Mesenchymal stem cell (in vitro differentiated cells and primary cell): Measurements from ENCODE around the gene GRAP2.

ENCODE experiments used
- DNase-seq: peaks from one replicate; pipeline ENCODE4 v3.0.0-alpha.2; 2013
- H2AFZ ChIP-seq: one replicate; pipeline ENCODE4 v1.6.1; 2013; ENCODE audit warnings: low read depth, mild to moderate bottlenecking, control low read depth, inconsistent platforms, low read length, moderate library complexity
- H2AK5ac ChIP-seq: 2 replicates; pipeline ENCODE4 v1.6.1; 2013; ENCODE audit warnings: low read length, moderate library complexity, mild to moderate bottlenecking, inconsistent platforms; ENCODE audit not compliant: severe bottlenecking
- H2BK120ac ChIP-seq: one replicate; pipeline ENCODE4 v1.6.1; 2013; ENCODE audit warnings: low read depth, mild to moderate bottlenecking, inconsistent platforms, low read length, moderate library complexity
- H2BK12ac ChIP-seq, 2 experiments: one replicate each; pipeline ENCODE4 v1.6.1; 2013; ENCODE audit warnings: inconsistent platforms in 2 of 2, low read length in 2 of 2, mild to moderate bottlenecking in 2 of 2, moderate library complexity in 2 of 2, control low read depth in 1 of 2
- H2BK15ac ChIP-seq: one replicate; pipeline ENCODE4 v1.6.1; 2013; ENCODE audit warnings: mild to moderate bottlenecking, low read depth, inconsistent platforms; ENCODE audit not compliant: poor library complexity, severe bottlenecking
- H2BK5ac ChIP-seq: 2 replicates; pipeline ENCODE4 v1.6.1; 2013; ENCODE audit warnings: low read depth, mild to moderate bottlenecking, low read length, control low read depth, inconsistent platforms; ENCODE audit not compliant: poor library complexity, severe bottlenecking
- H3K14ac ChIP-seq, 2 experiments: one replicate each; pipeline ENCODE4 v1.6.1; 2013; ENCODE audit warnings: inconsistent platforms in 2 of 2, low read length in 2 of 2, control low read depth in 1 of 2, mild to moderate bottlenecking in 1 of 2, moderate library complexity in 1 of 2
- H3K18ac ChIP-seq, 2 experiments: one replicate each; pipeline ENCODE4 v1.6.1; 2013; ENCODE audit warnings: inconsistent platforms in 2 of 2, low read length in 2 of 2, control low read depth in 1 of 2, low read depth in 1 of 2, mild to moderate bottlenecking in 1 of 2
- H3K23ac ChIP-seq, 2 experiments: one replicate each; pipeline ENCODE4 v1.6.1; 2013; ENCODE audit warnings: inconsistent platforms in 2 of 2, low read length in 2 of 2, mild to moderate bottlenecking in 2 of 2, moderate library complexity in 2 of 2, control low read depth in 1 of 2
- H3K27ac ChIP-seq: 2 replicates; pipeline ENCODE4 v1.5.1; 2013; ENCODE audit warnings: mild to moderate bottlenecking, moderate library complexity, low read length, control low read depth, inconsistent platforms; ENCODE audit not compliant: poor library complexity, severe bottlenecking
- H3K27me3 ChIP-seq, 2 experiments: 2 replicates each; pipeline versions ENCODE4 v1.6.1 to v1.7.0; 2013; ENCODE audit warnings: low read length in 2 of 2, mild to moderate bottlenecking in 2 of 2, moderate library complexity in 2 of 2, control low read depth in 1 of 2, inconsistent platforms in 1 of 2; ENCODE audit not compliant: control insufficient read depth in 1 of 2, insufficient read depth in 1 of 2
- H3K36me3 ChIP-seq, 2 experiments: 2 replicates each; pipeline versions ENCODE4 v1.6.1 to v1.7.0; 2013; ENCODE audit warnings: low read length in 2 of 2, control low read depth in 1 of 2, inconsistent platforms in 1 of 2, low read depth in 1 of 2, mild to moderate bottlenecking in 1 of 2; ENCODE audit not compliant: insufficient read depth in 2 of 2, control insufficient read depth in 1 of 2
- H3K4ac ChIP-seq, 2 experiments: one replicate each; pipeline ENCODE4 v1.6.1; 2013; ENCODE audit warnings: inconsistent platforms in 2 of 2, low read length in 2 of 2, mild to moderate bottlenecking in 2 of 2, moderate library complexity in 2 of 2, control low read depth in 1 of 2, low read depth in 1 of 2
- H3K4me1 ChIP-seq: 2 replicates; pipeline ENCODE4 v1.6.1; 2013; ENCODE audit warnings: low read depth, low read length, control low read depth; ENCODE audit not compliant: control insufficient read depth, insufficient read depth
- H3K4me2 ChIP-seq: 2 replicates; pipeline ENCODE4 v1.6.1; 2013; ENCODE audit warnings: low read length, mild to moderate bottlenecking, inconsistent platforms; ENCODE audit not compliant: poor library complexity, severe bottlenecking
- H3K4me3 ChIP-seq, 2 experiments: 2 replicates each; pipeline versions ENCODE4 v1.5.1 to v1.7.0; 2013; ENCODE audit warnings: low read length in 2 of 2, mild to moderate bottlenecking in 2 of 2, control low read depth in 1 of 2, low read depth in 1 of 2; ENCODE audit not compliant: insufficient read depth in 1 of 2
- H3K79me1 ChIP-seq: replicated peaks from 2 replicates; pipeline ENCODE4 v1.6.1; 2013; ENCODE audit warnings: mild to moderate bottlenecking, control low read depth, low read length, inconsistent platforms; ENCODE audit not compliant: poor library complexity, severe bottlenecking
- H3K9ac ChIP-seq: 2 replicates; pipeline ENCODE4 v1.7.0; 2013; ENCODE audit warnings: mild to moderate bottlenecking, low read length, moderate library complexity
- H3K9me3 ChIP-seq: 2 replicates; pipeline ENCODE4 v1.7.0; 2013; ENCODE audit warnings: mild to moderate bottlenecking, low read length; ENCODE audit not compliant: control insufficient read depth
- H4K8ac ChIP-seq: one replicate; pipeline ENCODE4 v1.6.1; 2013; ENCODE audit warnings: inconsistent platforms, mild to moderate bottlenecking, low read length, moderate library complexity
- H4K91ac ChIP-seq: one replicate; pipeline ENCODE4 v1.6.1; 2013; ENCODE audit warnings: mild to moderate bottlenecking, low read length, inconsistent platforms
- WGBS: methylation state at CpG from one replicate; pipeline ENCODE4 v1.1.7; 2013; ENCODE audit warnings: mixed read lengths; 5-methylcytosine and 5-hydroxymethylcytosine counted together

GRAP2 gene

DNA sequence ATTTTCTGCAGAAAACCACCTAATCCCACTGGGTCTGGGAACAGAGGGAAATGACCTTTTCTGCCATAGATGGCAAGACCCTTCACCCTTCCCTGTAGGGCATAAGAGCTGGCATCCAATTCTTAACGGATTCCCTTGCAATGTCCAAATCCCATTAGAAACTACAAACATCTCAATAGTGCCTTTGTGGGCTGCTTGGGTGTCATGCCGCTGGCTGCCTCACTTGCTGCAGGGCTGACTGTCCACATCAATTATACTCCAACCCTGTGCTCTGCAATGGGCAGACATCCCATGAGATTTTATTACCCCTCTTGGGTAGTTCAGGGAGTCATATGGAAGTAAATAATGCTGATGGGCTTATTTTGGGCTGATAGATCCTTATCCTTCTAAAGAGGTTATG lies 7.3 kb downstream of the GRAP2 start:
- Histone ChIP-seq H3K79me1 (no peaks in the 10 kb centered on the region), H4K8ac (no peak overlapping the region), H3K18ac (no peak overlapping the region), H3K23ac (no peak overlapping the region), H2BK120ac (no peak overlapping the region), H3K4ac (no peak overlapping the region), H2BK15ac (no peak overlapping the region), H2BK12ac (no peak overlapping the region), H3K27ac (no peak overlapping the region), H4K91ac (no peak overlapping the region), H3K4me1 (no peaks in the 10 kb centered on the region), H3K4me2 (no peak overlapping the region), H2AK5ac (no peak overlapping the region), H3K14ac (no peak overlapping the region), H2AFZ (no peak overlapping the region), H3K27me3 (peaks cover 27 to 34% of the 10 kb centered on the region in 2 experiments), H3K9ac (no peak overlapping the region), H3K36me3 (no peaks in the 10 kb centered on the region), H3K4me3 (no peak overlapping the region), H2BK5ac (no peak overlapping the region), H3K9me3 (no peaks in the 10 kb centered on the region)
- DNase-seq = no peak
- 92% methylated on average over 1 of the region's 2 CpGs for WGBS

DNA sequence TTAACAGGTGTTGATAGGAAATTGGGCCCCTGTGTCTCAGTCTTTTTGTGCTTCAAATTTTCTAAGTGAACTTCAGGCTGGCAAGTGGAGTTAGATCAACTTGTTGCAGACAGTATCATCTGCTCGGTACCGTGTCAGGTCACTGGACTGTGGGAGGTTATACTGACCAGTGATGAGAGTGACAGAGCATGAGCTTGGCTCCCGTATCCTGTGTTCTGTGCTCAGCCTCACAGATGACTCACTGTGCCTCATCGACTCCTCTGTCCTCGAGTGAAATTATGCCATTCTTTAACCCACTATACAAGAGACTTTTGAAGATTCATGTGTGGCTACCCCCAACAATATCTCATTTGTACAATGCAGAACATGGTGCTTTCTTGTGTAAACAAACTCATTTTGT lies 7.9 kb downstream of the GRAP2 start:
- H3K9me3 ChIP-seq = no peaks in the 10 kb centered on the region
- H2BK12ac ChIP-seq = no peak overlapping the region
- no peak overlapping the region for H3K4ac ChIP-seq
- no peak overlapping the region for H4K8ac ChIP-seq
- no peaks in the 10 kb centered on the region for H3K4me1 ChIP-seq
- H3K27me3 ChIP-seq = peaks cover 33 to 41% of the 10 kb centered on the region in 2 experiments
- no peaks in the 10 kb centered on the region for H3K79me1 ChIP-seq
- H3K23ac ChIP-seq = no peak overlapping the region
- WGBS = 28% methylated on average over 5 of the region's 5 CpGs
- no peak overlapping the region for H4K91ac ChIP-seq
- no peak overlapping the region for H3K18ac ChIP-seq
- no peak overlapping the region for H2BK15ac ChIP-seq
- no peak overlapping the region for H3K4me3 ChIP-seq
- no peak overlapping the region for H3K4me2 ChIP-seq
- no peak overlapping the region for H2AK5ac ChIP-seq
- H3K36me3 ChIP-seq = no peaks in the 10 kb centered on the region
- no peak overlapping the region for H3K14ac ChIP-seq
- H2BK5ac ChIP-seq = no peak overlapping the region
- H3K9ac ChIP-seq = no peak overlapping the region
- no peak overlapping the region for H2AFZ ChIP-seq
- no peak overlapping the region for H3K27ac ChIP-seq
- peak; percentile 12 for DNase-seq
- no peak overlapping the region for H2BK120ac ChIP-seq

DNA sequence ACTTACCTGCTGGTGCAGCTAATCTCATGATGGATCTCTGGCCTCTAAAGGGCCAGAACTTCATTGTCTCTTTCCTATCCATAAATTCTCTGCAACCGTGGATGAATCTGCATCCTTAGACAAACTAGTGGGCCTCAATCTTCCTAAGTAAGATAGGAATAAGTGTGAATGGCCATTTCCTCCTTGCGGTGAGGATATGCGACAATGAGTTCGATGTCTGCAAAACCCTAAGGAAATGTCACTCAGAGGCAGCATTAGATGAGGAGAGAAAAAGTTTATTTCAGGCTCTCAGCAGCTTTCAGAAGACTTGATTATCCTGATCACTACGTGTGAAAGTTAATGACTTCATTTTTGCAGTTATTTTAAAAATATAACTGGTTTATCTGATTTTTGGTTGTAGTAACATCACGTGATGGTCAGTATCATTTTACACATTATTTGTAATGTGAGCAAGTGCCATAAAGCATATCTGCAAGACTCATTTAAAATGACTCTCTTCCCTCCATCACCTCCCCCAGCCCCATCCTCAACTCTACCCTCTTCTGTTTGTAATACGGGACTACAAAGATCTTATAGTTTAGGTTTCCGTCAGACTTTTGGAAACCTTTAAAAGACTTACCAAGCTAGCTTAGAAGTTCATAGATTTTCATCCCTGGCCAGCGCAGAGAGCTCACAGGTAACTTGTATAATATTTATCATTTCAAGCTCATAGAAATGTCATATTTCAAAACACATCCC lies 10.2 kb downstream of the GRAP2 start:
- Histone ChIP-seq H3K4me3 (no peak overlapping the region), H3K4ac (no peak overlapping the region), H3K9ac (no peak overlapping the region), H3K14ac (no peak overlapping the region), H2AK5ac (no peak overlapping the region), H3K4me1 (no peaks in the 10 kb centered on the region), H3K36me3 (no peaks in the 10 kb centered on the region), H2BK15ac (no peak overlapping the region), H2BK5ac (no peak overlapping the region), H3K27me3 (peaks cover 42 to 52% of the 10 kb centered on the region in 2 experiments), H2AFZ (no peak overlapping the region), H3K27ac (no peak overlapping the region), H2BK120ac (no peak overlapping the region), H3K18ac (no peak overlapping the region), H4K8ac (no peak overlapping the region), H4K91ac (no peak overlapping the region), H3K9me3 (no peaks in the 10 kb centered on the region), H3K23ac (no peak overlapping the region), H2BK12ac (no peak overlapping the region), H3K4me2 (no peak overlapping the region), H3K79me1 (no peaks in the 10 kb centered on the region)
- WGBS = 89% methylated on average over 8 of the region's 9 CpGs
- no peak for DNase-seq

DNA sequence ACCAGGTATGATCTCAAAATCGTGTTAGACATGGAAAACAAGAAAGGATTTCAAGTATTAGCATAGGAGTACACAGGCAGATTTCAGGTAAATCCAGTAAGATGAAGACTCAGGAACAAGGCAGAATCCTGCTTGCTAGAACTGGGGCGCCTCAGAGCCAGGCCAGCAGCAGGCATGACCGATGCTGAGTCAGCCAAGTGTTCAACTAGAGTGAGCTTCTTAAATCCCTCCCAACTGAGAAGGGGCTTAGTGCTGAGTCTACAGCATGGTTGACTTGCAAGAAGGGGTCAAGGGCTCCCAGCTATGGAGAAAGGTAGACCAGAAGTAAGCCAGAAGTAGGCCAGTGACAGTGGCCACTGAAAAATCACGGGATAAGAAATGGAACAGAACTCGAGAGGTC lies 12.4 kb downstream of the GRAP2 start:
- 91% methylated on average over 5 of the region's 5 CpGs for WGBS
- no peak overlapping the region for H3K27ac ChIP-seq
- H3K18ac ChIP-seq = no peak overlapping the region

More for the DNA sequence above, 12.4 kb downstream of the GRAP2 start:
- Histone ChIP-seq H3K4me1 (no peaks in the 10 kb centered on the region), H3K4me3 (no peak overlapping the region), H3K4ac (no peak overlapping the region), H2BK120ac (no peak overlapping the region), H3K27me3 (peaks cover 47 to 65% of the 10 kb centered on the region in 2 experiments), H3K23ac (no peak overlapping the region), H3K79me1 (no peaks in the 10 kb centered on the region), H3K14ac (no peak overlapping the region), H4K8ac (no peak overlapping the region), H3K4me2 (no peak overlapping the region), H2AFZ (no peak overlapping the region), H2BK15ac (no peak overlapping the region), H2BK12ac (no peak overlapping the region), H3K36me3 (no peaks in the 10 kb centered on the region), H2AK5ac (no peak overlapping the region), H3K9ac (no peak overlapping the region), H2BK5ac (no peak overlapping the region), H3K9me3 (no peaks in the 10 kb centered on the region), H4K91ac (no peak overlapping the region)
- DNase-seq = no peak
